Measurements from ENCODE around the gene IFNG. TPM values are rescaled to one million over a fixed set of nuclear protein-coding genes. Genes with fewer than 3 reads are reported as not detected.
A peak's percentile ranks its signal among the peaks of the same experiment; 100 is the strongest.

Gene IFNG
- total RNA-seq, 2 experiments from 2014 or later: 2.9 to 3.2 TPM

DNA sequence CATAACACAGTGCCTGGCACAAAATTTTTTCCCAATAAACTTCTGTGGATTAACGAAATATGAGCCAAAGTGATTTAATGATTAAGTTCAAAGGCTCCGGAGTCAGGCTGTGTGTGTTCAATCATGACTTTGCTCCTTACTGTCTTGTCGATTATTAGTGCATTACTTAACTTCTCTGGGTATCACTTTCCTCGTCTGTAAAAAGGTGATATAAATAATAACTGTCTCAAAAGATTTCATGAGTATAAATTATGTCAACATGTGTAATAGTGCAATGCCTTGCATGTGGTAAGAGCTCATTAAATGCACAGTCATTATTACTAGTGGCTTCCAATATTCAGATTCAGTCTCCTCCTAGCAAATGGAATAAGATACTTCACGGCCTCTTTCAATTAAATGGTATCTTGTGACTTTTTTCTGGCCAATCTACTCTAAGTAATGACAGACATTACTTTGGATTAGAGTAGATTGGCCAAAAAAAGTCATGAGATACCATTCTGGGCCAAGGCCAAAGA, 6.8 kb upstream of the IFNG start:
- Mint-ChIP-seq H3K4me3 (no peak overlapping the region), H3K27ac (no peak overlapping the region), H3K27me3 (no peaks in the 10 kb centered on the region), H3K9me3 (no peaks in the 10 kb centered on the region), H3K36me3 (ENCODE audit: low read depth) (no peaks in the 10 kb centered on the region), H3K4me1 (ENCODE audit: low read depth) (no peaks in the 10 kb centered on the region)
- DNase-seq (no peak), ATAC-seq (ENCODE audit: poor library complexity) (no peak)
- TF ChIP-seq, protein P1, sequence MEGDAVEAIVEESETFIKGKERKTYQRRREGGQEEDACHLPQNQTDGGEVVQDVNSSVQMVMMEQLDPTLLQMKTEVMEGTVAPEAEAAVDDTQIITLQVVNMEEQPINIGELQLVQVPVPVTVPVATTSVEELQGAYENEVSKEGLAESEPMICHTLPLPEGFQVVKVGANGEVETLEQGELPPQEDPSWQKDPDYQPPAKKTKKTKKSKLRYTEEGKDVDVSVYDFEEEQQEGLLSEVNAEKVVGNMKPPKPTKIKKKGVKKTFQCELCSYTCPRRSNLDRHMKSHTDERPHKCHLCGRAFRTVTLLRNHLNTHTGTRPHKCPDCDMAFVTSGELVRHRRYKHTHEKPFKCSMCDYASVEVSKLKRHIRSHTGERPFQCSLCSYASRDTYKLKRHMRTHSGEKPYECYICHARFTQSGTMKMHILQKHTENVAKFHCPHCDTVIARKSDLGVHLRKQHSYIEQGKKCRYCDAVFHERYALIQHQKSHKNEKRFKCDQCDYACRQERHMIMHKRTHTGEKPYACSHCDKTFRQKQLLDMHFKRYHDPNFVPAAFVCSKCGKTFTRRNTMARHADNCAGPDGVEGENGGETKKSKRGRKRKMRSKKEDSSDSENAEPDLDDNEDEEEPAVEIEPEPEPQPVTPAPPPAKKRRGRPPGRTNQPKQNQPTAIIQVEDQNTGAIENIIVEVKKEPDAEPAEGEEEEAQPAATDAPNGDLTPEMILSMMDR (IDR thresholded peaks at IDR 0.05): no peak
- POLR2A ChIA-PET: interaction anchor here (0.8 kb wide), 1 partner anchor 15 kb away, joined by 3 read pairs; no protein-coding TSS in a partner anchor
- CTCF ChIA-PET: no interaction called here
- no peaks in the 10 kb centered on the region for H3K36me3 ChIP-seq (ENCODE audit: insufficient read depth, low read length)
- no peak overlapping the region for H3K4me3 ChIP-seq (ENCODE audit: low read length)
- no peaks in the 10 kb centered on the region for H3K27me3 ChIP-seq (ENCODE audit: control insufficient read depth in 1 of 2, insufficient read depth in 2 of 2, low read length in 2 of 2)
- H3K4me1 ChIP-seq (ENCODE audit: insufficient read depth, low read length): no peaks in the 10 kb centered on the region
- intact Hi-C loops (cut with DNase I, micrococcal nuclease): no loop called here
- no peak overlapping the region for H3K27ac ChIP-seq (ENCODE audit: low read depth in 1 of 2, low read length in 2 of 2)
- H3K9me3 ChIP-seq (ENCODE audit: control insufficient read depth in 1 of 2, insufficient read depth in 1 of 2, low read length in 2 of 2): no peaks in the 10 kb centered on the region

DNA sequence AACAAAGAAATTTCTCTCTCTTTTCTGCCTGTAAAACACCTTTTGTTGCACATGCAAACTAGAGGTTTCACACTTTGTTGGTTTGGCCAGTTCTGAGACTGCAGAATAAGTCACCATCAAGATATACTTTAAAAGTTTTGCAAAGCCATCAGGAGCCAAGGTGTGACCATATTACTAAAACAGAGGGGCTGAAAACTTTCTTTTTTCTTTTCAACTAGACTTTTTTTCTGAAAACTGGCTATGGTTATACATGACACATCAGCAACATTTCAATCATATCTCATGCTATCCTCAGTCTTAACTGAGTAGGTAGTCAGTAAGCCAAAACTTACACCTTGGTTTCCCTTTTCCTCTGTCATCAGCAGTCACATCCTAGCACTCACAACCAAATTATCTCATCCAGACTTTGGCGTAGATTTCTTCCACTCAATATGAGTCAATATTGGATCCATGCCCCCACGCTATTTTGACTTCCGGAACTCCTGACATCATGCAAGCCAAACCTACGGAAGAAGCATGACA, 4.1 kb upstream of the IFNG start:
- H3K4me1 ChIP-seq (ENCODE audit: insufficient read depth, low read length): peaks cover 6% of the 10 kb centered on the region
- Mint-ChIP-seq H3K9me3 (no peaks in the 10 kb centered on the region), H3K4me3 (no peak overlapping the region), H3K27me3 (no peaks in the 10 kb centered on the region), H3K4me1 (ENCODE audit: low read depth) (peaks cover 12% of the 10 kb centered on the region), H3K27ac (no peak overlapping the region), H3K36me3 (ENCODE audit: low read depth) (no peaks in the 10 kb centered on the region)
- no peaks in the 10 kb centered on the region for H3K36me3 ChIP-seq (ENCODE audit: insufficient read depth, low read length)
- ChIA-PET CTCF (no interaction called here), POLR2A (no interaction called here)
- TF ChIP-seq, protein P1 (IDR thresholded peaks at IDR 0.05): no peak
- DNase-seq: peak in 1 of 14 experiments; percentile 51
- H3K27me3 ChIP-seq (ENCODE audit: control insufficient read depth in 1 of 2, insufficient read depth in 2 of 2, low read length in 2 of 2): no peaks in the 10 kb centered on the region
- intact Hi-C loops (cut with DNase I, micrococcal nuclease): no loop called here
- no peak for ATAC-seq (ENCODE audit: poor library complexity)
- no peak overlapping the region for H3K27ac ChIP-seq (ENCODE audit: low read depth in 1 of 2, low read length in 2 of 2)
- no peak overlapping the region for H3K4me3 ChIP-seq (ENCODE audit: low read length)
- H3K9me3 ChIP-seq (ENCODE audit: control insufficient read depth in 1 of 2, insufficient read depth in 1 of 2, low read length in 2 of 2): no peaks in the 10 kb centered on the region

DNA sequence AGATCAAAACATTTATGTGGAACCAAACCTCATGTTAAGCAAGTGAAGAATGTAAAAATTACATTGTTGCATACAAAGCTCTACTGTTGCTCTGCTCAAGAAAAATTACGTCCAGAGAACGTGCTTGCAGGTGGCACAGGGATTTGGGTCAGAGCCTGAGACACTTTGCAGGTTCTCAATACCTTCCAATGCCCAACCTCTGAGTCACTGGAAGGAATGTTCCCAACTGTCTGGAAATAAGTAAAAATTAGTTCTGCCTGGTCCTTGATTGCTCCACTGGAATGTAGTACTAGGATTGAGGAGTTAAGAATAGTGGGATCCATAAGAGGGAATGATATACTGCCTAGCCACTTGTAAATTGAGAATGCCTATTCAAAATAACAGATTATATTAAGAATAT, 2.8 kb upstream of the IFNG start:
- intact Hi-C loops (cut with DNase I, micrococcal nuclease): no loop called here
- no peak overlapping the region for H3K4me3 Mint-ChIP-seq
- TF ChIP-seq, protein P1 (IDR thresholded peaks at IDR 0.05): no peak
- Histone ChIP-seq H3K4me3 (ENCODE audit: low read length) (no peak overlapping the region), H3K4me1 (ENCODE audit: insufficient read depth, low read length) (peaks cover 6% of the 10 kb centered on the region), H3K27ac (ENCODE audit: low read depth in 1 of 2, low read length in 2 of 2) (no peak overlapping the region), H3K9me3 (ENCODE audit: control insufficient read depth in 1 of 2, insufficient read depth in 1 of 2, low read length in 2 of 2) (no peaks in the 10 kb centered on the region), H3K27me3 (ENCODE audit: control insufficient read depth in 1 of 2, insufficient read depth in 2 of 2, low read length in 2 of 2) (no peaks in the 10 kb centered on the region), H3K36me3 (ENCODE audit: insufficient read depth, low read length) (no peaks in the 10 kb centered on the region)
- DNase-seq (no peak), ATAC-seq (ENCODE audit: poor library complexity) (no peak)
- ChIA-PET POLR2A (interaction anchor here (1.4 kb wide), 1 partner anchor 18 kb away, joined by 3 read pairs; no protein-coding TSS in a partner anchor), CTCF (no interaction called here)
- no peaks in the 10 kb centered on the region for H3K9me3 Mint-ChIP-seq
- no peak overlapping the region for H3K27ac Mint-ChIP-seq
- H3K27me3 Mint-ChIP-seq: no peaks in the 10 kb centered on the region
- H3K36me3 Mint-ChIP-seq (ENCODE audit: low read depth): no peaks in the 10 kb centered on the region
- H3K4me1 Mint-ChIP-seq (ENCODE audit: low read depth): peaks cover 15% of the 10 kb centered on the region

Measured in CD4-positive, alpha-beta T cell (primary cell).